ENCODE results near the gene RADIL. TPM values are rescaled to one million over a fixed set of nuclear protein-coding genes. Genes with fewer than 3 reads are reported as not detected.

Gene RADIL
- total RNA-seq, 6 donors from 2014 or later = 7.9 to 42.8 (median 13.0) TPM

- Histone ChIP-seq H3K27ac (no peak overlapping the region), H3K9me3 (peaks cover 0 to 8% (median 0%) of the 10 kb centered on the region in 4 donors), H3K36me3 (no peaks in the 10 kb centered on the region), H3K4me1 (no peaks in the 10 kb centered on the region), H3K27me3 (no peaks in the 10 kb centered on the region), H3K4me3 (no peak overlapping the region)
- ATAC-seq (ENCODE audit: low FRiP score in 2 of 2) (no peak), DNase-seq (no peak)
- WGBS, 2 donors = 37 to 89% methylated on average over 1 of the region's 1 CpG
- TF ChIP-seq POLR2AphosphoS5 (IDR thresholded peaks at IDR 0.05) = no peak
- TF ChIP-seq POLR2A (IDR thresholded peaks at IDR 0.05) = no peak
- TF ChIP-seq EP300 (IDR thresholded peaks at IDR 0.05) = no peak
- no peak for TF ChIP-seq CTCF (IDR thresholded peaks at IDR 0.05)
Measured at GRCh38 chr7:4889682-4890081, 6.2 kb upstream of the RADIL start.

GRCh38 chr7:4888161-4888560 lies 4.6 kb upstream of the RADIL start:
- no peak for ATAC-seq (ENCODE audit: low FRiP score in 2 of 2)
- Histone ChIP-seq H3K9me3 (no peaks in the 10 kb centered on the region), H3K27ac (no peak overlapping the region), H3K36me3 (no peaks in the 10 kb centered on the region), H3K27me3 (peaks cover 0 to 8% (median 0%) of the 10 kb centered on the region in 4 donors), H3K4me3 (no peak overlapping the region), H3K4me1 (peaks cover 0 to 10% (median 1%) of the 10 kb centered on the region in 4 donors)
- TF ChIP-seq EP300 (IDR thresholded peaks at IDR 0.05) = no peak
- no peak for TF ChIP-seq CTCF (IDR thresholded peaks at IDR 0.05)
- no peak for TF ChIP-seq POLR2AphosphoS5 (IDR thresholded peaks at IDR 0.05)
- no peak for TF ChIP-seq POLR2A (IDR thresholded peaks at IDR 0.05)
- 74 to 78% methylated on average over 3 of the region's 3 CpGs for WGBS, 2 donors
- DNase-seq = no peak

- ATAC-seq (ENCODE audit: low FRiP score in 2 of 2) (no peak), DNase-seq (no peak)
- no peak overlapping the region for H3K4me3 ChIP-seq
- H3K9me3 ChIP-seq = no peaks in the 10 kb centered on the region
- no peak for TF ChIP-seq EP300 (IDR thresholded peaks at IDR 0.05)
- no peak for TF ChIP-seq POLR2AphosphoS5 (IDR thresholded peaks at IDR 0.05)
- no peak for TF ChIP-seq CTCF (IDR thresholded peaks at IDR 0.05)
- no peak for TF ChIP-seq POLR2A (IDR thresholded peaks at IDR 0.05)
- H3K36me3 ChIP-seq = no peaks in the 10 kb centered on the region
- peaks cover 0 to 9% (median 0%) of the 10 kb centered on the region in 4 donors for H3K27me3 ChIP-seq
- H3K4me1 ChIP-seq = peaks cover 4 to 25% (median 11%) of the 10 kb centered on the region in 4 donors
- no peak overlapping the region for H3K27ac ChIP-seq
- 50 to 56% methylated on average over 1 of the region's 1 CpG for WGBS, 2 donors
Measured at GRCh38 chr7:4886671-4887070, 3.2 kb upstream of the RADIL start.

- Histone ChIP-seq H3K4me1 (peaks cover 7 to 33% (median 15%) of the 10 kb centered on the region in 4 donors), H3K27ac (no peak overlapping the region), H3K27me3 (peaks cover 0 to 9% (median 0%) of the 10 kb centered on the region in 4 donors), H3K4me3 (no peak overlapping the region), H3K9me3 (no peaks in the 10 kb centered on the region), H3K36me3 (no peaks in the 10 kb centered on the region)
- DNase-seq = no peak
- TF ChIP-seq EP300 (IDR thresholded peaks at IDR 0.05) (no peak), CTCF (IDR thresholded peaks at IDR 0.05) (no peak), POLR2A (IDR thresholded peaks at IDR 0.05) (no peak), POLR2AphosphoS5 (IDR thresholded peaks at IDR 0.05) (no peak)
- 83 to 87% methylated on average over 7 of the region's 7 CpGs for WGBS, 2 donors
- ATAC-seq (ENCODE audit: low FRiP score in 2 of 2) = no peak
Measured at GRCh38 chr7:4885317-4885807, 1.8 kb upstream of the RADIL start.

- 80 to 88% methylated on average over 10 of the region's 10 CpGs for WGBS, 2 donors
- Histone ChIP-seq H3K36me3 (no peaks in the 10 kb centered on the region), H3K4me3 (peak overlapping the region in 1 of 4 donors; percentile 81), H3K27me3 (peaks cover 0 to 9% (median 0%) of the 10 kb centered on the region in 4 donors), H3K4me1 (peaks cover 10 to 41% (median 21%) of the 10 kb centered on the region in 4 donors), H3K27ac (no peak overlapping the region), H3K9me3 (no peaks in the 10 kb centered on the region)
- no peak for ATAC-seq (ENCODE audit: low FRiP score in 2 of 2)
- no peak for DNase-seq
- TF ChIP-seq EP300 (IDR thresholded peaks at IDR 0.05) (no peak), CTCF (IDR thresholded peaks at IDR 0.05) (no peak), POLR2A (IDR thresholded peaks at IDR 0.05) (no peak), POLR2AphosphoS5 (IDR thresholded peaks at IDR 0.05) (no peak)
Measured at GRCh38 chr7:4884164-4884563, 648 bp upstream of the RADIL start.

Data from upper lobe of left lung (tissue), 6 donors.